Keratinocyte (primary cell): ENCODE results near the gene HACE1. TPM values are rescaled to one million over a fixed set of nuclear protein-coding genes. Genes with fewer than 3 reads are reported as not detected.

Source experiments
- DNase-seq: peaks from one replicate; pipeline ENCODE4 v3.0.0-alpha.2; 2011; ENCODE audit warnings: low read depth, missing footprints, low spot score
- FAIRE-seq: peaks from 2 replicates; lab custom pipeline; 2011; peaks lifted over from hg19 to GRCh38; lab: Jason Lieb, UNC
- H2AFZ ChIP-seq: 2 replicates; pipeline ENCODE4 v1.6.0; 2012; ENCODE audit warnings: low read length, control low read depth, inconsistent platforms; ENCODE audit not compliant: control insufficient read depth
- H3K27ac ChIP-seq: 2 replicates; pipeline ENCODE4 v1.5.1; 2011; ENCODE audit warnings: low read length; ENCODE audit not compliant: control insufficient read depth, insufficient read depth
- H3K27me3 ChIP-seq: 3 replicates; pipeline ENCODE4 v1.6.0; 2011; ENCODE audit warnings: low read length; ENCODE audit not compliant: control insufficient read depth, insufficient read depth; ENCODE audit errors: extremely low read depth
- H3K36me3 ChIP-seq, 2 experiments: 2 replicates in 1 of 2; 3 replicates in 1 of 2; pipeline ENCODE4 v1.5.1; 2011; ENCODE audit warnings: low read length in 2 of 2, mild to moderate bottlenecking in 1 of 2; ENCODE audit not compliant: control insufficient read depth in 2 of 2, insufficient read depth in 2 of 2; ENCODE audit errors: extremely low read depth in 1 of 2
- H3K4me1 ChIP-seq: 3 replicates; pipeline ENCODE4 v1.5.1; 2011; ENCODE audit warnings: low read length; ENCODE audit not compliant: control insufficient read depth, insufficient read depth; ENCODE audit errors: extremely low read depth
- H3K4me2 ChIP-seq: 3 replicates; pipeline ENCODE4 v1.6.0; 2011; ENCODE audit warnings: low read depth, low read length; ENCODE audit not compliant: control insufficient read depth, insufficient read depth; ENCODE audit errors: extremely low read depth
- H3K4me3 ChIP-seq, 3 experiments: fragments of 200-600 bp in 1 of 3; sonication (generic) in 1 of 3; 2 replicates in 2 of 3; 3 replicates in 1 of 3; pipeline ENCODE4 v1.5.1; 2011 to 2016; ENCODE audit warnings: low read length in 3 of 3, mild to moderate bottlenecking in 3 of 3, control low read depth in 2 of 3, inconsistent platforms in 1 of 3, low read depth in 1 of 3, mixed read lengths in 1 of 3, mixed run types in 1 of 3, moderate library complexity in 1 of 3; ENCODE audit not compliant: control insufficient read depth in 2 of 3, insufficient read depth in 2 of 3; ENCODE audit errors: extremely low read depth in 1 of 3
- H3K79me2 ChIP-seq: 2 replicates; pipeline ENCODE4 v1.6.0; 2012; ENCODE audit warnings: low read length; ENCODE audit not compliant: control insufficient read depth, insufficient read depth
- H3K9ac ChIP-seq: 3 replicates; pipeline ENCODE4 v1.6.0; 2011; ENCODE audit warnings: low read length; ENCODE audit not compliant: control insufficient read depth, insufficient read depth; ENCODE audit errors: extremely low read depth
- H3K9me1 ChIP-seq: 3 replicates; pipeline ENCODE4 v1.6.0; 2011; ENCODE audit warnings: low read length; ENCODE audit not compliant: control insufficient read depth, insufficient read depth; ENCODE audit errors: extremely low read depth
- H3K9me3 ChIP-seq: 2 replicates; pipeline ENCODE4 v1.5.1; 2012; ENCODE audit warnings: low read depth, low read length; ENCODE audit not compliant: control insufficient read depth
- H4K20me1 ChIP-seq: 3 replicates; pipeline ENCODE4 v1.6.0; 2011; ENCODE audit warnings: low read length; ENCODE audit not compliant: control insufficient read depth, insufficient read depth; ENCODE audit errors: extremely low read depth
- CTCF ChIP-seq, 3 experiments: IDR thresholded peaks in 1 of 3; conservative IDR thresholded peaks in 1 of 3; optimal IDR thresholded peaks in 1 of 3; 2 replicates in 2 of 3; 3 replicates in 1 of 3; pipeline versions ENCODE3 to v1.5.1; 2011; ENCODE audit warnings: low read length in 3 of 3, mild to moderate bottlenecking in 3 of 3, moderate library complexity in 2 of 3, control low read depth in 1 of 3, inconsistent platforms in 1 of 3; ENCODE audit not compliant: insufficient read depth in 2 of 3; ENCODE audit errors: extremely low read depth in 1 of 3
- EZH2 ChIP-seq: IDR thresholded peaks from one replicate; pipeline ENCODE4 v1.6.1; 2012; ENCODE audit warnings: inconsistent platforms, mild to moderate bottlenecking, low read length, moderate library complexity
- dilution Hi-C: fragments of 300-500 bp; cut with MboI; formaldehyde crosslinking; loops from one replicate; pipeline ENCODE4 v1.7.0; 2020; ENCODE audit warnings: low sequenced_read_pairs; ENCODE audit not compliant: extremely low pct_ligation_motif_present
- polyA plus RNA-seq, 5 experiments: library from polyadenylated mRNA; depleted of rRNA in 3 of 5; stranded (reverse) in 3 of 5; stranded (forward) in 1 of 5; unstranded in 1 of 5; fragments of >200 nt; gene quantifications; 1 replicate in 1 of 5; 2 replicates in 3 of 5; 3 replicates in 1 of 5; pipeline versions ENCODE4 v1.2.1 to v1.2.3, GENCODE V29; 2011 to 2012; ENCODE audit warnings: missing spikeins in 2 of 5, low read depth in 1 of 5, low replicate concordance in 1 of 5

HACE1 gene
- polyA plus RNA-seq, 1 donor (not counting 4 experiments of a cell fraction or from before 2014, with no cell fraction given), result 7.4 TPM

- DNase-seq, result no peak
- no peaks in the 10 kb centered on the region for H3K27me3 ChIP-seq
- no peak overlapping the region for H3K4me3 ChIP-seq
- no peaks in the 10 kb centered on the region for H3K4me1 ChIP-seq
- TF ChIP-seq EZH2, result no peak
- no peak for TF ChIP-seq CTCF (optimal IDR thresholded peaks at IDR 0.05 in 1 of 3, IDR thresholded peaks at IDR 0.05 in 1 of 3, conservative IDR thresholded peaks at IDR 0.05 in 1 of 3; ENCODE audit: extremely low read depth in 1 of 3, insufficient read depth in 2 of 3, low read length in 3 of 3)
- no peak for FAIRE-seq
- H3K79me2 ChIP-seq, result no peaks in the 10 kb centered on the region
- dilution Hi-C loops, result no loop called here
- no peak overlapping the region for H3K4me2 ChIP-seq
- no peaks in the 10 kb centered on the region for H3K9me1 ChIP-seq
- H3K36me3 ChIP-seq, result no peaks in the 10 kb centered on the region
- no peak overlapping the region for H2AFZ ChIP-seq
- H3K9me3 ChIP-seq, result no peaks in the 10 kb centered on the region
- H3K27ac ChIP-seq, result no peak overlapping the region
- no peaks in the 10 kb centered on the region for H4K20me1 ChIP-seq
- no peak overlapping the region for H3K9ac ChIP-seq
Observed at GRCh38 chr6:104787305-104787704, 72.4 kb downstream of the HACE1 start.

- dilution Hi-C loops, result no loop called here
- no peak overlapping the region for H2AFZ ChIP-seq
Observed at GRCh38 chr6:104784884-104785283, 74.8 kb downstream of the HACE1 start.

More at GRCh38 chr6:104784884-104785283, 74.8 kb downstream of the HACE1 start:
- Histone ChIP-seq H3K27ac (no peak overlapping the region), H3K36me3 (no peaks in the 10 kb centered on the region), H3K9me1 (no peaks in the 10 kb centered on the region), H3K9me3 (no peaks in the 10 kb centered on the region), H3K9ac (no peak overlapping the region), H3K4me1 (no peaks in the 10 kb centered on the region), H3K79me2 (no peaks in the 10 kb centered on the region), H3K4me2 (no peak overlapping the region), H3K27me3 (no peaks in the 10 kb centered on the region), H3K4me3 (no peak overlapping the region), H4K20me1 (no peaks in the 10 kb centered on the region)
- DNase-seq (no peak), FAIRE-seq (no peak)
- TF ChIP-seq EZH2, result no peak
- no peak for TF ChIP-seq CTCF (optimal IDR thresholded peaks at IDR 0.05 in 1 of 3, IDR thresholded peaks at IDR 0.05 in 1 of 3, conservative IDR thresholded peaks at IDR 0.05 in 1 of 3; ENCODE audit: extremely low read depth in 1 of 3, insufficient read depth in 2 of 3, low read length in 3 of 3)
